Keratinocyte (primary cell): ENCODE data around the gene OGDH. TPM values are rescaled to one million over a fixed set of nuclear protein-coding genes. Genes with fewer than 3 reads are reported as not detected.

Source experiments
- DNase-seq: peaks from one replicate; pipeline ENCODE4 v3.0.0-alpha.2; 2011; ENCODE audit warnings: low read depth, missing footprints, low spot score
- FAIRE-seq: peaks from 2 replicates; lab custom pipeline; 2011; peaks lifted over from hg19 to GRCh38; lab: Jason Lieb, UNC
- H2AFZ ChIP-seq: 2 replicates; pipeline ENCODE4 v1.6.0; 2012; ENCODE audit warnings: low read length, control low read depth, inconsistent platforms; ENCODE audit not compliant: control insufficient read depth
- H3K27ac ChIP-seq: 2 replicates; pipeline ENCODE4 v1.5.1; 2011; ENCODE audit warnings: low read length; ENCODE audit not compliant: control insufficient read depth, insufficient read depth
- H3K27me3 ChIP-seq: 3 replicates; pipeline ENCODE4 v1.6.0; 2011; ENCODE audit warnings: low read length; ENCODE audit not compliant: control insufficient read depth, insufficient read depth; ENCODE audit errors: extremely low read depth
- H3K36me3 ChIP-seq, 2 experiments: 2 replicates in 1 of 2; 3 replicates in 1 of 2; pipeline ENCODE4 v1.5.1; 2011; ENCODE audit warnings: low read length in 2 of 2, mild to moderate bottlenecking in 1 of 2; ENCODE audit not compliant: control insufficient read depth in 2 of 2, insufficient read depth in 2 of 2; ENCODE audit errors: extremely low read depth in 1 of 2
- H3K4me1 ChIP-seq: 3 replicates; pipeline ENCODE4 v1.5.1; 2011; ENCODE audit warnings: low read length; ENCODE audit not compliant: control insufficient read depth, insufficient read depth; ENCODE audit errors: extremely low read depth
- H3K4me2 ChIP-seq: 3 replicates; pipeline ENCODE4 v1.6.0; 2011; ENCODE audit warnings: low read depth, low read length; ENCODE audit not compliant: control insufficient read depth, insufficient read depth; ENCODE audit errors: extremely low read depth
- H3K4me3 ChIP-seq, 3 experiments: fragments of 200-600 bp in 1 of 3; sonication (generic) in 1 of 3; 2 replicates in 2 of 3; 3 replicates in 1 of 3; pipeline ENCODE4 v1.5.1; 2011 to 2016; ENCODE audit warnings: low read length in 3 of 3, mild to moderate bottlenecking in 3 of 3, control low read depth in 2 of 3, inconsistent platforms in 1 of 3, low read depth in 1 of 3, mixed read lengths in 1 of 3, mixed run types in 1 of 3, moderate library complexity in 1 of 3; ENCODE audit not compliant: control insufficient read depth in 2 of 3, insufficient read depth in 2 of 3; ENCODE audit errors: extremely low read depth in 1 of 3
- H3K79me2 ChIP-seq: 2 replicates; pipeline ENCODE4 v1.6.0; 2012; ENCODE audit warnings: low read length; ENCODE audit not compliant: control insufficient read depth, insufficient read depth
- H3K9ac ChIP-seq: 3 replicates; pipeline ENCODE4 v1.6.0; 2011; ENCODE audit warnings: low read length; ENCODE audit not compliant: control insufficient read depth, insufficient read depth; ENCODE audit errors: extremely low read depth
- H3K9me1 ChIP-seq: 3 replicates; pipeline ENCODE4 v1.6.0; 2011; ENCODE audit warnings: low read length; ENCODE audit not compliant: control insufficient read depth, insufficient read depth; ENCODE audit errors: extremely low read depth
- H3K9me3 ChIP-seq: 2 replicates; pipeline ENCODE4 v1.5.1; 2012; ENCODE audit warnings: low read depth, low read length; ENCODE audit not compliant: control insufficient read depth
- H4K20me1 ChIP-seq: 3 replicates; pipeline ENCODE4 v1.6.0; 2011; ENCODE audit warnings: low read length; ENCODE audit not compliant: control insufficient read depth, insufficient read depth; ENCODE audit errors: extremely low read depth
- EZH2 ChIP-seq: IDR thresholded peaks from one replicate; pipeline ENCODE4 v1.6.1; 2012; ENCODE audit warnings: inconsistent platforms, mild to moderate bottlenecking, low read length, moderate library complexity
- dilution Hi-C: fragments of 300-500 bp; cut with MboI; formaldehyde crosslinking; loops from one replicate; pipeline ENCODE4 v1.7.0; 2020; ENCODE audit warnings: low sequenced_read_pairs; ENCODE audit not compliant: extremely low pct_ligation_motif_present
- polyA plus RNA-seq, 5 experiments: library from polyadenylated mRNA; depleted of rRNA in 3 of 5; stranded (reverse) in 3 of 5; stranded (forward) in 1 of 5; unstranded in 1 of 5; fragments of >200 nt; gene quantifications; 1 replicate in 1 of 5; 2 replicates in 3 of 5; 3 replicates in 1 of 5; pipeline versions ENCODE4 v1.2.1 to v1.2.3, GENCODE V29; 2011 to 2012; ENCODE audit warnings: missing spikeins in 2 of 5, low read depth in 1 of 5, low replicate concordance in 1 of 5
- TF ChIP-seq, protein P1 (sequence below), 3 experiments: IDR thresholded peaks in 1 of 3; conservative IDR thresholded peaks in 1 of 3; optimal IDR thresholded peaks in 1 of 3; 2 replicates in 2 of 3; 3 replicates in 1 of 3; pipeline versions ENCODE3 to v1.5.1; 2011; ENCODE audit warnings: low read length in 3 of 3, mild to moderate bottlenecking in 3 of 3, moderate library complexity in 2 of 3, control low read depth in 1 of 3, inconsistent platforms in 1 of 3; ENCODE audit not compliant: insufficient read depth in 2 of 3; ENCODE audit errors: extremely low read depth in 1 of 3

The OGDH gene
- polyA plus RNA-seq, 1 donor (not counting 4 experiments of a cell fraction or from before 2014, with no cell fraction given): 46.4 TPM

DNA sequence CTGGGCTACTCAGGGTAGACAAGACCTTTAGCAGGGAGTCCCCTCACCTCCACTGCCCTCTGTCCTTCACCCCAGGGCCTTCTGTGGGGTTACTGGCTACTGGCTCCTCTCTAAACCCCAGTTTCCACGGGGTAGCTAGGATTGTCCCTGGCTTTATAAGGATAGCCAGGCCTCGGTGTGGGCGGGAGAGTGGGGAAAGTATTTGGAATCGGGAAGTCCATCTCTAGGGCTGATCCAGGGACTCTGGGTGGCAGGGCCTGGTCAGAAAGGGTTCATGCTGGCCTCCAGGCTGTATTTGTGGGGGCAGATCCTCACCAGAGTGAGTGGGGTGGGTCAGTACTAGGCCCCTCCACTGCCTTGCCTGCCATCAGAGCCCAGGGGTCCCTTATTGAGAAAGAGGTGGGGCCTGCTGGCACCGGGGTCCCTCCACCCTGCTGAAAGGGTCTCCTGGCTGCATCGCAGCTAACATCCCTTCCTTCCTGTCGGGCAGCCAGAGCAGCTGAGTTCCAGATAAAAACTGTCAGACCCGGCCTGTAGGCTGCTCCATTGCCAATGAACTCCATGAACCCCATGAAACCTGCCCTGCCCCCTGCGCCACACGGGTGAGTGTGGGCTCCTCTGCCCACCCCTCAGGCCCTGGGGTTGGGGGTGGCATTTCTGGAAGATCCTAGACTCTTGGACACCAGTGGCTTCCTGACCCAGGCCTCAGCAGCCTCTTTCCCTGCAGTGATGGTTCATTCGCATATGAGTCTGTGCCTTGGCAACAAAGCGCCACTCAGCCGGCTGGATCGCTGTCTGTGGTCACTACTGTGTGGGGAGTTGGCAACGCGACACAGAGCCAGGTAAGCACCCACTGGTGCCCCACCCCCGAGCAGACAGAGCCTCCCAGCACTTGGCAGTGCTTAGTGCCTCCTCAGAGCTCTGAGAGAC is 149.5 kb downstream of the OGDH start:
- no peak overlapping the region for H3K4me3 ChIP-seq
- H3K9ac ChIP-seq: no peak overlapping the region
- DNase-seq: no peak
- H3K4me1 ChIP-seq: peaks cover 15% of the 10 kb centered on the region
- H3K27me3 ChIP-seq: no peaks in the 10 kb centered on the region
- dilution Hi-C loops: no loop called here
- peaks cover 6% of the 10 kb centered on the region for H3K9me1 ChIP-seq
- no peaks in the 10 kb centered on the region for H3K9me3 ChIP-seq
- H4K20me1 ChIP-seq: peaks cover 3% of the 10 kb centered on the region
- FAIRE-seq: no peak
- H3K79me2 ChIP-seq: peaks cover 28% of the 10 kb centered on the region
- no peak overlapping the region for H3K27ac ChIP-seq
- no peak overlapping the region for H2AFZ ChIP-seq
- peaks cover 11 to 14% of the 10 kb centered on the region in 2 experiments for H3K36me3 ChIP-seq
- no peak overlapping the region for H3K4me2 ChIP-seq
- TF ChIP-seq, protein P1, sequence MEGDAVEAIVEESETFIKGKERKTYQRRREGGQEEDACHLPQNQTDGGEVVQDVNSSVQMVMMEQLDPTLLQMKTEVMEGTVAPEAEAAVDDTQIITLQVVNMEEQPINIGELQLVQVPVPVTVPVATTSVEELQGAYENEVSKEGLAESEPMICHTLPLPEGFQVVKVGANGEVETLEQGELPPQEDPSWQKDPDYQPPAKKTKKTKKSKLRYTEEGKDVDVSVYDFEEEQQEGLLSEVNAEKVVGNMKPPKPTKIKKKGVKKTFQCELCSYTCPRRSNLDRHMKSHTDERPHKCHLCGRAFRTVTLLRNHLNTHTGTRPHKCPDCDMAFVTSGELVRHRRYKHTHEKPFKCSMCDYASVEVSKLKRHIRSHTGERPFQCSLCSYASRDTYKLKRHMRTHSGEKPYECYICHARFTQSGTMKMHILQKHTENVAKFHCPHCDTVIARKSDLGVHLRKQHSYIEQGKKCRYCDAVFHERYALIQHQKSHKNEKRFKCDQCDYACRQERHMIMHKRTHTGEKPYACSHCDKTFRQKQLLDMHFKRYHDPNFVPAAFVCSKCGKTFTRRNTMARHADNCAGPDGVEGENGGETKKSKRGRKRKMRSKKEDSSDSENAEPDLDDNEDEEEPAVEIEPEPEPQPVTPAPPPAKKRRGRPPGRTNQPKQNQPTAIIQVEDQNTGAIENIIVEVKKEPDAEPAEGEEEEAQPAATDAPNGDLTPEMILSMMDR (optimal IDR thresholded peaks at IDR 0.05 in 1 of 3, IDR thresholded peaks at IDR 0.05 in 1 of 3, conservative IDR thresholded peaks at IDR 0.05 in 1 of 3; ENCODE audit: extremely low read depth in 1 of 3, insufficient read depth in 2 of 3, low read length in 3 of 3): no peak
- no peak for TF ChIP-seq EZH2

DNA sequence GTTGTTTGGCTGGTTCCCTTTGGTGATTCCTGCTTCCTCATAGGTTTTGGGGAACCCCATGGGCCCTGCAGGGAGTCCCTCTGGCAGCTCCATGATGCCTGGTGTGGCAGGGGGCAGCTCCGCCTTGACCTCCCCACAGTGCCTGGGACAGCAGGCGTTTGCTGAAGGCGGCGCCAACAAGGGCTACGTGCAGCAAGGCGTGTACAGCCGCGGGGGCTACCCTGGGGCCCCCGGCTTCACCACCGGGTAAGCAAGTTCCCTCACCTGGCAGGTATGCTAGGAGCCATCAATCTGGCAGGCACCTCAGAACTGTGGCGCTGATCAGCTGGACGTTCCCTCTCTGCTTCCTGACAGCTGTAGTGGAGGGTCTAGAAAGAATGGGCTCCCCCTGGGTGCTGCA is 150.5 kb downstream of the OGDH start:
- Histone ChIP-seq H3K79me2 (peaks cover 24% of the 10 kb centered on the region), H4K20me1 (no peaks in the 10 kb centered on the region), H3K4me2 (no peak overlapping the region), H3K9me1 (peaks cover 2% of the 10 kb centered on the region), H3K27me3 (no peaks in the 10 kb centered on the region), H3K4me1 (peaks cover 12% of the 10 kb centered on the region), H3K4me3 (no peak overlapping the region), H3K36me3 (peaks cover 10 to 12% of the 10 kb centered on the region in 2 experiments), H2AFZ (no peak overlapping the region), H3K9me3 (no peaks in the 10 kb centered on the region), H3K27ac (no peak overlapping the region), H3K9ac (no peak overlapping the region)
- FAIRE-seq (no peak), DNase-seq (no peak)
- TF ChIP-seq, protein P1 (optimal IDR thresholded peaks at IDR 0.05 in 1 of 3, IDR thresholded peaks at IDR 0.05 in 1 of 3, conservative IDR thresholded peaks at IDR 0.05 in 1 of 3; ENCODE audit: extremely low read depth in 1 of 3, insufficient read depth in 2 of 3, low read length in 3 of 3): no peak
- TF ChIP-seq EZH2: no peak
- dilution Hi-C loops: no loop called here
